ENCODE data around the gene MB. TPM values are rescaled to one million over a fixed set of nuclear protein-coding genes. Genes with fewer than 3 reads are reported as not detected.

The MB gene
- polyA plus RNA-seq, 3 donors = 0.47 TPM; not detected in 2

GRCh38 chr22:35587447-35587870 lies 29.7 kb downstream of the MB start:
- DNase-seq (ENCODE audit: extremely low read depth in 1 of 11, low read depth in 9 of 11, low spot score in 4 of 11) = peak in 1 of 11 donors; percentile 26

- no peak for DNase-seq (ENCODE audit: extremely low read depth in 1 of 11, low read depth in 9 of 11, low spot score in 4 of 11)
Observed at GRCh38 chr22:35586771-35587170, 30.4 kb downstream of the MB start.

- peak in 9 of 11 donors; percentile 35 to 57 (median 49) for DNase-seq (ENCODE audit: extremely low read depth in 1 of 11, low read depth in 9 of 11, low spot score in 4 of 11)
Observed at GRCh38 chr22:35582861-35583670, 34.1 kb downstream of the MB start.

GRCh38 chr22:35582218-35582860 lies 34.8 kb downstream of the MB start:
- no peak for DNase-seq (ENCODE audit: extremely low read depth in 1 of 11, low read depth in 9 of 11, low spot score in 4 of 11)

- no peak for DNase-seq (ENCODE audit: extremely low read depth in 1 of 11, low read depth in 9 of 11, low spot score in 4 of 11)
Observed at GRCh38 chr22:35581023-35581413, 36.1 kb downstream of the MB start.

- DNase-seq (ENCODE audit: extremely low read depth in 1 of 11, low read depth in 9 of 11, low spot score in 4 of 11) = no peak
Observed at GRCh38 chr22:35580351-35581022, 36.6 kb downstream of the MB start.

GRCh38 chr22:35578836-35579575 lies 38.1 kb downstream of the MB start:
- no peak for DNase-seq (ENCODE audit: extremely low read depth in 1 of 11, low read depth in 9 of 11, low spot score in 4 of 11)

GRCh38 chr22:35577799-35578659 lies 39.1 kb downstream of the MB start:
- DNase-seq (ENCODE audit: extremely low read depth in 1 of 11, low read depth in 9 of 11, low spot score in 4 of 11) = no peak

- no peak for DNase-seq (ENCODE audit: extremely low read depth in 1 of 11, low read depth in 9 of 11, low spot score in 4 of 11)
Observed at GRCh38 chr22:35576671-35577070, 40.5 kb downstream of the MB start.

- no peak for DNase-seq (ENCODE audit: extremely low read depth in 1 of 11, low read depth in 9 of 11, low spot score in 4 of 11)
Observed at GRCh38 chr22:35575116-35575748, 41.9 kb downstream of the MB start.

GRCh38 chr22:35572556-35572955 lies 44.6 kb downstream of the MB start:
- no peak for DNase-seq (ENCODE audit: extremely low read depth in 1 of 11, low read depth in 9 of 11, low spot score in 4 of 11)

- DNase-seq (ENCODE audit: extremely low read depth in 1 of 11, low read depth in 9 of 11, low spot score in 4 of 11) = no peak
Observed at GRCh38 chr22:35570686-35571194, 46.4 kb downstream of the MB start.

GRCh38 chr22:35569916-35570315 lies 47.2 kb downstream of the MB start:
- no peak for DNase-seq (ENCODE audit: extremely low read depth in 1 of 11, low read depth in 9 of 11, low spot score in 4 of 11)

- no peak for DNase-seq (ENCODE audit: extremely low read depth in 1 of 11, low read depth in 9 of 11, low spot score in 4 of 11)
Observed at GRCh38 chr22:35568751-35569739, 48.1 kb downstream of the MB start.

- peak in 3 of 11 donors; percentile 26 to 59 (median 52) for DNase-seq (ENCODE audit: extremely low read depth in 1 of 11, low read depth in 9 of 11, low spot score in 4 of 11)
Observed at GRCh38 chr22:35567351-35568141, 49.6 kb downstream of the MB start.
